ENCODE data around the gene RHBDF2.
"Not testable (repeated sequence)": the region's sequence is repeated elsewhere in the genome, so short reads cannot be mapped to it uniquely, and the experiment has no call there.

The RHBDF2 gene

DNA sequence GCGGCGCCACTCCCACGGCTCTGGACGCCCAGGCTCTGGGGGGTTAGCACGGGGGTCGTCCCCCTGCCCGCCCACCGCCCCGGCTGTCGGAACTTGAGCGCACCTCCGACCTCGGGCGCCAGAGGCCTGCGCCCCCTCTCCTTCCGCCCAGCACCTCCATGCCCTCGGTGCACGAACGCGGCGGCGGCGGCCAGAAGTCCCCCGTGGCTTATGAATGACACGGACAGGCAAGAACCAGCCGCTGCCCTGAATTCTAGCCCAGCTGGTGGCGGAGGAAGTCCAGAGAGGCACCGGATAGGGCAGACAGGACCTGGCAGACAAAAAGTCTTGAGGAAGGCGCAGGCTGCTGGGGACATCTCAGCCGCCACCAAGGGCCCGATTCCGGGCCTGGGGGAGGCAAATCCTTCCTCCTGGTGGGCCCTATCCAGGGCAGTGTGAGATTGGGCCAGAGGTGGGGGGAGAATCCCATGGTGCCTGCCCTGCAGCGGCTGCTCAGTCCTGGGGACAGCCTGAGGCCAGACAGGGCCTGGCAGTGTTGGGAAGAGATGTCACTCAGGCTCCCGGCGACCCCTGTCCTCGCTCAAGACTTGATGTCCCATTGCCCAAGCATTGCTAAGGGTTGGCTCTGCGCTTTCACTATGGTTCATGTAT is 37.2 kb upstream of the RHBDF2 start:
- no peak for DNase-seq (ENCODE audit: low read depth in 2 of 2)

DNA sequence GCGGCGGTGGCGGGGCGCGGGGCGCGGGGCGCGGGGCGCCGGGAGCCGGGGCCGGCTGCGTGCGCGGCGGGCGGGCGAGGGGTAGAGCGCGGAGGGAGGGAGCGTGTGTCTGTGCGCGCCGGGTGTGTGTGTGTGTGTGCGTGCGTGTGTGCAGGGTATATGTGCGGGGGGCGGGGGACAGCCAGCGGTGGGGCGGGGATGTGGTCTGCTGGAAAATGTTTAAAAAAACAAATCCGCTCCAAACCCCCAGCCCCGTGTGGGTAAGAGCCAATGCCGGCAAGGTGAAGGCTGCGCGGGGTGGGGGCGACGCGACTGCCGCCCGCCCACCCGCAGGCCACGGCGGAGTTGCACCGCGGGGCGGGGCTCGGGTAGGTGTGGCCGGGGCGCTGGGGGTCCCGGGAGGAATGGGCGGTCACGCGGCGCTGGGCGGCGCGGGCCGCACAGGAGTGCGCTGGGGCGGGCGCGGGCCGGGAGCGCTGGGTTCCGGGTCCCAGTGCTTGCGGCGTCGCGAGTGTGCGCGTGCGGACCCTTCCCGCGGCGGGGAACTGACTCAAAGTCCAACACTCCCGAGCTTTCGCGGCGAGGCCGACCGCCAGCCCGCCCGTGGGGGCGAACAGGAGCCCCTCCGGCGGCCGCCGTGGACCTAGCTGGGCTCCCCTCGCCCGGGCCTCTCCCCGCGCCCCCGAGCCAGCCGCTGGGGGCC is 36.5 kb upstream of the RHBDF2 start, which contains the start of gene CYGB:
Gene CYGB (minus strand): TSS at position 132 of the 703 bp plus-strand sequence. CDS start 167 bp downstream, outside the sequence.
- DNase-seq (ENCODE audit: low read depth in 2 of 2): no peak

DNA sequence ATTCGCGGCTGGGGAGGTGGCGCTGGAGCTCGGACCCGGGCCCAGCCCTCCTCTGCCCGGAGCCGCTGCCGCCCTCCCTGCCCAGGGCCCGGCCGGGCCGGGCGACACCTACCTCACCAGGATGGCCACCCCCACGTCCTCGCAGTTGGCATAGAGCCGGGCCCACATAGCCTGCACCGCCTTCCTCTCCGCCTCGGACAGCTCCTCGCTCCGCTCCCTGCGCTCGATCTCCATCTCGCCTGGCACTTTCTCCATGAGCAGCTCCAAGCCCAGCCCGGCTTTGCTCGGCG is 36.0 kb upstream of the RHBDF2 start:
- DNase-seq (ENCODE audit: low read depth in 2 of 2): no peak

DNA sequence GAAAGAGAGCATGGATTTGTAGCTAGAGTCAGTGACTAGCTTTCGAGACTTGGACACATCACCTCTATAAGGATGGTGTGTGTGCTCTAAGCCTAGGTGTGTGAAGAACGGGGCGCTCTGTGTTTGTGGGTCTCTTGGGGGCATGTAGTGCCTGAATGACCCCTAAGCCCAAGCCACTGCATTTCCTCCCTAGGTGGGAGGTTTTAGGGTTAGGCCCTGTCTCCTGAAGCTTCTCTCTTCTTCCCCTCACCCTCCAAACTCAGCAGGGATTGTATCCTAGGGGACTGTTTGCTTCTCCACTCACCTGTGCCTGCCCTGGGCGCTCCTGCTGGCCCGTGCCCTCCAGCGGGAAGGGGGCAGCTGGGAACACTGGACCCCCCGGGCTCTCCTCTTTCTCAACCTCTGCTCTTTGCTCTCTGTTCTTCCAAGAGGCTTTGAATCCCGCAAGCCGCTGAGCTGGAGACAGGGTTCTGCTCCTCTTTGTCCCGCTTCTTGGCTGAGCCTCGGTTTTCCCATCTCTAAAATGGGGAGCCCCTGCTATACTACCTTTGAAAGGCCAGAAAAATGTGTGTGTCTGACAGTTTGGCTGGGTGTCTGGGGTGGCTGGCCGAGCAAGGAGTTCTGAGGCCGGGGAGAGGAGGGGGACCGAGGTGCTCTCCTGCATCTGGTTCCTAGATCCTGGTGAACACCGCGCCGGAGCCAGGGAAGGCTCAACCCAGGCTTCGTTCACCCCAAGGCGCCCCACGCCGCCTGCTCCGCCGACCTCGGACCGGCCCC is 35.5 kb upstream of the RHBDF2 start:
- DNase-seq (ENCODE audit: low read depth in 2 of 2): no peak

DNA sequence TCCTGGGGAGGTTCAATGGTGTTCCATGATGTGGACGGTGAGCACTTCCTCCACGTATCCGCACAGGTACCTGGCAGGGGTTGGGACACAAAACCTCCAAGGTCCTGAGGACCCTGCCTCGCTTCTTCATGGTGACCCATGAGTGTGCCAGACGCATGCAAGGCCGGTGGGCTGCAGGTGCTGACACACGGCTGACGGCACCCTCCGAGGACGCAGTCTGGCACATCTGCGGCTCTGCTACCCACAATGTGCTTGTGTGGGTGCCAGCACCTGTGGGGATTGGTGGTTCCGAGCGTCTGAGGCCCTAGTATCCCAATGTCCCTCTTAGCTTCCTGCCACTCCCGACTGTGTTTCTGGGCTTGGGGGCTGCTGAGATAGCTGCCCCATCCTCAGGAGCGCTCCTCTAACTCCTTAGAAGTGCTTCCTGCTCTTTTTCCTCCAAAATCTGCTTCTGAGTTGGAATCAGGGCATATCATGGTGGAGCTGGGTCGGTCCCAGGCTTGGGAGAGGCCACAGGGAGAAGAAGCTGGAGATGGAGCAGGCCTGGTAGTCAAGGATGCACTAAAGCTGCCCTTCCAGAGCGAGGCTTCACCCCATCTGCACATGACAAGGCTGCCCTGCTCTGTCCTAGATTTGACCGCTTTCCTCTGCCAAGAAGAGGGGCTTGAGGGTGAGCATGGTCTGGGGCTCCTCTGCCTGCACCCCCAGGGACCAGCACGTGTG is 34.7 kb upstream of the RHBDF2 start:
- DNase-seq (ENCODE audit: low read depth in 2 of 2): no peak

DNA sequence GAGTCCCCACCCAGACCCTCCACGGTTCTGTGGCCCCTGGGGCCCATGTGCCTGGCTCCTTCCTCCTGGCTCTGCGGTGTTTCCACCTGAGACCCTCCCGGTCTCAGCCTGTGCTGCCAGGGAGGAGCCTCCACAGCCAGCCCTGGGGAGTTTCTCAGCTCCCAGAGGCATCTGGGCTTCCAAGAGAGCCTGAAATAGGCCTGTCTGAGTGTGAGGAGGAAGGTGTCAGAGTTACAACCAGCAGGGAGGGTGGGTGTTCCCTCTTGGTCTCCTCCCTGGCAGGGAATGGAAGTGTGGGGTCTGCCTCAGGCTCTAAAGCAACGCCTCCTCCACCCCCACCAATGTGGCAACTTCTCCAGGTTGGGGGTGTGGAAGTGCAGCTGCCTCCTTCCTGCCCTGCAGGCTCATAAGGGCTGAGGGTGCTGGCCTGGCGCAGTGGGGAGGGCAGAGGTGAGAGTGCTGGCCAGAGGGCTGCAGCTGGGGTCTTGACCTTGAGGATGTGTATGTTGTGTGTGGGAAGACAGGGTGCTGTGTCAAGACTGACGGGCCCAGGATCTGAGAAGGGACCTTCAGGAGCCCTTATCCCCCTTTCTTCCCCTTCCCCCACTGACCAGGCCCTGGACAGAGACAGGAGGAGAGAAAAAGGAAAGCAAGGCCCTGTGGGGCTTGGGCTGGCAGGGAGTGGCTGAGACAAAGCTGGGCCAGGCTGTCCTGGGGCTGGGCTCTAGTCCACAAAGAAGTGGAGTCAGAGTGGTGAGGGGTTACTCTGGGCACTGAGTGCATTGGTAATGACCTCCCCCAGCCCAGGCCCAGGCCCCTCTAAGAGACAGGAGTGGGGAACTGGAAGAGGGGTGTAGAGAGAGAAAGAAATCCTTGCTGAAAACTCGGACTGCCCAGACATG is 33.9 kb upstream of the RHBDF2 start:
- no peak for DNase-seq (ENCODE audit: low read depth in 2 of 2)

DNA sequence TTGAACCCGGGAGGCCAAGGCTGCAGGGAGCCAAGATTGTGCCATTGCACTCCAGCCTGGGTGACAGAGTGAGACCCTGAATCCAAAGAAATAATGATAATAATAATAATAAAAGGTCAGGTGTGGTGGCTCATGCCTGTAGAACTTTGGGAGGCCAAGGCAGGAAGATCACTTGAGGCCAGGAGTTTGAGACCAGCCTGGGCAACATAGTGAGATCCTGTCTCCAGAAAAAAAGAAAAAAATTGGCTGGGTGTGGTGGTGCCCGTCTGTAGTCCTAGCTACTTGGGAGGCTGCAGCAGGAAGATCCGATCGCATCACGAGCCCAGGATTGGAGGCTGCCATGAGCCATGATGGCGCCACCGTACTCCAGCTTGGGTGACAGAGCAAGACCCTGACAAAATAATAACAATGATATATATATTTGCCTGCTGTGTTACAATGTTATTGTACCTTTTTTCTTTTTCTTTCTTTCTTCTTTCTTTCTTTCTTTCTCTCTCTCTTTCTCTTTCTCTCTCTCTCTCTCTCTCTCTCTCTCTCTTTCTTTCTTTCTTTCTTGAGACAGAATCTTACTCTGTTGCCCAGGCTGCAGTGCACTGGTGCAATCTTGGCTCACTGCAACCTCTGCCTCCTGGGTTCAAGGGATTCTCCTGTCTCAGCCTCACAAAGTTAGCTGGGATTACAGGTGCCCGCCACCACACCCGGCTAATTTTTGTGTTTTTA is 32.6 kb upstream of the RHBDF2 start:
- not testable (repeated sequence) for DNase-seq (ENCODE audit: low read depth in 2 of 2)

DNA sequence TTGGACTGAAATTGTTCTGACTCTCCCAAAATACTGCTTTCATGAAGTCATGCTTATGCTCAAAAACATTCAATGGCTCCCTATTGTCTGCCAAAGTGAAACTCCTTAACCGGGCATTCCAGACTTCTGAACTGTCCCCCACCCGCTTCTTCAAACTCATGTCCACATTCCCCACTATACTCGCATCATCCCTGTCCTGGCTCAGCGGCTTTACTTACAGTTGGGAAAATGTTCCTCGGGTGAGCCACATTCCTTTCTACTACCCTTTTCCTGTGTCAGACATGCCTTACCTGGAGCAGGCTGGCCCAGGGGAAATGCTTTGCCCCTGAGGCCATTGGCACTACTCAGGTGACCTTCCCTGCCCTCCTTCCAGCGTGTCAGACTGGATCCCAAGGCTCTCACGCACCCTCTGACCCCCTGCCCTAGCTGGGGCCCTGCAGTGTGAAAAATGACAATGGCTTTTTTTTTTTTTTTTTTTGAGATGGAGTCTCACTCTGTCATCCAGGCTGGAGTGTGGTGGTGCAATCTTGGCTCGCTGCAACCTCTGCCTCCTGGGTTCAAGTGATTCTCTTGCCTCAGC is 30.9 kb upstream of the RHBDF2 start:
- no peak for DNase-seq (ENCODE audit: low read depth in 2 of 2)

DNA sequence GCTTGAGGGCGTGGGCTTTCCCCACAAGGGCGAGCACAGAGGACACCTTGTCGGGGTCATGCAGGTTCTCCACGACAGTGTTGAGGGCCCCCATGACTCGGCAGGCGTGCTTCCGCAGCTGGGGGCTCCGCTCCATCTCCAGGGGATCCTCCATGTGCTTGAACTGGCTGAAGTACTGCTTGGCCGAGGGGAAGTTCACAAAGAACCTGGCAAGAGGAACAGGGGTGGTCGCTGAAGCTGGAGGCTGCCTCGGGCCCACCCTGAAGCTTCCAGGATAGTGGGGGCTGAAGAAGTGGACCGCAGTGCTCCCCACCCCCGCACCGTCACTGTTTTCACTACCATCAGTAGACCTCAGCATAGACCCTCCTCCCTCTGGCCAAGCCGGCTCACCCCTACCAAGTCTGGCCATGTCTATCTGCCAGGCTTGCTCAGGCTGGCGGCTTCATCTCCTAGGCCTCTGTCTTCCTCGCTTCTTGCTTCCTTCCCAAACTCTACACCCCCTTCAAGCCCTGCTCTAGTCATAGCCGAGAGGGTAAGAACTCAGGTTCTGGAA is 30.3 kb upstream of the RHBDF2 start:
- no peak for DNase-seq (ENCODE audit: low read depth in 2 of 2)

DNA sequence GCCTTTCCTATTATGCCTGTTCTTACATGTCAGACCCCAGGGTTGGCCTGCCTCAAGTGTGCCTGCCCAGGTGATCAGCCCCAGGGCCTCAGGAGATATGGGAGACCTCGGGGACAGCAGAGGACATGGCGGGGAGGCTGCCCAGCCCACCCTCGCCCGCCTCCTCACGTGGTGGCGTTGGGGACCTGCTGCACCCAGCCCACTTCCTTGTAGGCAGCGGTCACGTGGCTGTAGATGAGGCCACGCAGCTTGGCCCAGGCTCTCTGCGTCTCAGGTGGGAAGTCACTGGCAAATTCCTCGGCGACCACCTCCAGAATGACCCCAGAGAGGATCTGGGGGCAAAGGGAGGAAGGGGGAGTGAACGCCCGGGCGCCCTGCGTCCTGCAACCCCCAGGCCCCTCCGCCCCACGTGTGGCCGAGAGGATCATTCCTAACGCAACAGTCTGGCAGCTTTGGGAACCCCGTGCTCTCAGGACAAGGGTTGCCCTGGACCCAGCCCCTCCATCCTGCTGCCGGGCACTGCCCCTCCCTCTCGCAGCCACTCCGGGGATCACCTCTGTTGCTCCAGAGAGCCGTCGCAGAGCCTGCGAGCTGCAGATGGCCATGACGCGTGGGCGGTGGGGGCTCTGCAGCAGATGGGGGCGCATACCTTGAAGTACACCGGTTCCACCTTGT is 29.7 kb upstream of the RHBDF2 start:
- DNase-seq (ENCODE audit: low read depth in 2 of 2): no peak

DNA sequence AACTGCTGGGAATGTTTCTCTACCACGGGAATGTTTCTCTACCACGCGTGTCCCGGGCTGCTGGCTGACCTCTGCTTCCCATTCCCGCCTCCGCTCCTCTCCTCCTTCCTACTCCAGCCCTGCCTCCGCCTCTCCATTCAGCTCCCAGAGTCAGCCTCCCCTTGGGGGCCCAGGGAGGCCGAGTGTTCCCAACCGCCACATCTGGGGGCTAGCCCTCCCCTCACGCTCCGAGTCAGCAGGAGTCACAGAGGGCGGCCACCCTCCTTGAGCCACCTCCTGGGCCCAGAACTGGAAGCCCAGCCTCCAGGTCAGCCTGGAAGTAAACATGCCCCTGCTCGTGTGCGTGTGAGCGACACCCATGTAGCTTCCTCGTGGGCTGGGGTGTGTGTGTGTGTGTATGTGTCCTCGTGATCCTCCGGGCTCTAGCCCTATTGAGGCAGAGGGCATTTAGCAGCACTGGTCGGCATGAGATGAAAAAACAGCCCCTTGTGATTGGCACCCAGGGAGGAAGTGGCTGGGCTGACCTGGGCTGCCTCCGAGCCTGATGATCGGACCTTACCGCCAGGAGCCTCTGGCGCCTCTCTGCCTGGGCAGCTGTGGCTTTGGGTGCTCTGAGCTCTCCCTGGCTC is 29.0 kb upstream of the RHBDF2 start:
- DNase-seq (ENCODE audit: low read depth in 2 of 2): no peak

DNA sequence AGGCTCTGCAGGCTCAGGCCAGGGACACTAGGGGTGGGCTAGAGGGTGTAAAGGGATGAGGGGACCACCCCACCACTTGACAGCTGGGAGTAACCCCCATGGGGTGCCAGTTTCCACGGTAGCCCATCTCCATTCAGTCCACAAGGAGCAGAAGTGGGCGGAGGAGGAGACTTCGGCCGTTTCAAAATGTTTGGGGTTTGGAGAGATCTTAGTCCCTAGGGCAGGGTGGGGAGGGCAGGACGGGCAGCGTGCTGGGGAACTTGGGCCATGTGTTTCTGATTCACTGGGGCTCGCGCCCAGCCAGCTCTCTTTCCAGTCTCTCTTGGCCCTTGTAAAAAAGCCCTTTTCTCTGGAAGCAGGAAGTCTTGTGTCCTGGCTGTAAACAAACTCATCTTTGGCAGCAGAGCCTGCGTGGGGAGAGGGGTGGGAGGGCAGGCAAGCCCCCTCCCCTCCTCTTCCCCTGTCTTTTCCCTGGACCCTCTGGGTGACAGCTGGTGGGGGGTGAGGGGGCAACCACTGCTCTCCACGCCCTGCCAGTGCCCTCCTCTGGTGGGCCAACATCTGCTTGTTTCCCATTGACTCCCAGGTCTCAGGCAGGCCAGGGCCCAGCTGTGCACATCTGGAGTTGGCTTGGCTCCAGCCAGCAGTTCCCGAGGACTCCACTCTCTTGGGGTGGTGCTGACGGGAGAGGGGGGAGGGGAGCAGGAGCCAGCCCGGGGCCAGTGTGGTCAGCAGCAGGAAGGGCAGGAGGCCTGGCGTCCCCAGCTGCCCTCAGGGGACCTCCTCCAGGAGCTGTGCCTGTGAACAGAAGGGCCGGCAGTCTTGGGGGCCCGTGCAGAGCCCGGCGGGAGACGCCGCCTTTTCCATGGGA is 28.2 kb upstream of the RHBDF2 start:
- DNase-seq (ENCODE audit: low read depth in 2 of 2): no peak

DNA sequence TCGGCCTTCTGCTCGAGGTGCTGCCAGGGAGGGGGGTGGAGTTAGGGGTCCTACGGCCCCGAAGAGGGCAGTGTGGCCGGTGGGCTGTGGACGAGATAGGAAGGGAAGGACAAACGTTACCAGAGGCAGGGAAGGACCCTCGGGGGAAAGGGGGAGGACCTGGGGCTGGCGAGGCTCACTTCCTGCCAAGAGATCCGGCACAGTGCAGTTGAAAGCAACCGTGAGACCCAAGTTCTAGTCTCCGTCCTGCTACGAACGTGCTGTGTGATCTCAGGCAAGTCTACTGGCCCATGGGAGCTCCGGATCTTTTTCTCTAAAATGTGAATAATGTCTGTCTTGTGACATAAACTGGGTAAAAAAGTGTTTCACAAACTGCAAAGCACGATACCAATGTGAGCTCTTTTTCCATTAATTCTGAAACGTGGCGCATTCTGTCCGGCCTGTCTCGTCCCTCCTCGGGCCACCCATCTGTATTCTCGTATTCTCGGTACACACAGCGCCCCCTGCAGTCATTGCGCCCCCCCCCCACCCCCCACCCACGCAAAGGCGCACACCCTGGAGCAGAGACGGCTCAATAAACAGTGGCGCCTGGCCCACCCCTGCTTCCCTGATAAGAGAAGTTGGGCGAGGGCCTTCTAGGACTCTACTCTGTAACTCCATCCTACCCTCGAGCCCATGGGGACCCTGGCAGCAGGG is 27.5 kb upstream of the RHBDF2 start:
- no peak for DNase-seq (ENCODE audit: low read depth in 2 of 2)

DNA sequence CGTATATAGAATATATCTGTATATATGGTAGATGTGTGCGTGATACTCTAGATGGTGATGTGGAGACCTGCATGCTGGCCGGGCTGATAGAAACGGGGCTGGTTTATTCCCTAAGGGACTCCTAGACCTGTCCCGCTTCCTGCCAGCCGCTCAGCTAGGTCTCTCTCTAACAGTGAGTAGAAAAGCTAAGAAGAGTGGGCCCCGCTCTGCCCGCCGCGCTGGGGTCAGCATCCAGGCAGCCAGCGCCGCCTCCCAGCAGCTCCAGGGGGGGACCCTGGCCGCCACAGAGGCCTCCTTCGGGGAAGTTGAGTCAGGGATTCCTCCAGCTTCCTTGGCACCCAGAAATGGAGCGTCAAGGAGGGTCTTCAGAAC is 26.9 kb upstream of the RHBDF2 start:
- no peak for DNase-seq (ENCODE audit: low read depth in 2 of 2)

DNA sequence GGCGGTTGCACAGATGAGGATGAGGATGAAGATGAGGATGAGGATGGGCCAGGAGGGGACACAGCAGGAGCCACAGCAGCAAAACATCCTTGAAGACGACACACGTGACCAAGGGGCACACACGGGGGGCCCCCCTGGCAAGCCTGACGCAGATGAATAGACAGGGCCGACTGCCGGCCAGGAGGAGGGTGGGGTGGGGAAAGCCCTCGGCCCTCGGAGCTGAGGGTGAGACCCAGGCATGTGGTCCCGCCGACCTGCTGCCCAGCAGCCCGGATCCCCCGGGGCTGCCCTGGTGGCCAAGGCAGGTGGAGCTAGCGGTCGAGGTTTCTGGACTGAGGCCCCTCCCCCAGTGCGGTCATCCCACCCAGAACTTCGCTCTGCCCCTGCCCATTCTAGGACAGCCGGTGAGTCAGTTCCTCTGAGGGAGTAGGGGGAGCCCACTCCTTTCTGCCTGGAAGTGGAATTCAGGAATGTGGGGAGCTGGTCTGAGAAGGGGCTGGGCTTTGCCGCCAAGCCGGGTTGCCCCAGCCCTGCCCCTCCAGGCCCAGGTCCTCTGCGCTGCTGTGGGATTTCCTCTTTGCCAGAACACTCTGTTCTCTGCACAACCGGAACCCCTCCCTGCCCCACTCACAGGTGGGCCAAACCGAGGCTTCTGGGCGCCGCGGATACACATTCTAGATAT is 26.3 kb upstream of the RHBDF2 start:
- no peak for DNase-seq (ENCODE audit: low read depth in 2 of 2)

DNA sequence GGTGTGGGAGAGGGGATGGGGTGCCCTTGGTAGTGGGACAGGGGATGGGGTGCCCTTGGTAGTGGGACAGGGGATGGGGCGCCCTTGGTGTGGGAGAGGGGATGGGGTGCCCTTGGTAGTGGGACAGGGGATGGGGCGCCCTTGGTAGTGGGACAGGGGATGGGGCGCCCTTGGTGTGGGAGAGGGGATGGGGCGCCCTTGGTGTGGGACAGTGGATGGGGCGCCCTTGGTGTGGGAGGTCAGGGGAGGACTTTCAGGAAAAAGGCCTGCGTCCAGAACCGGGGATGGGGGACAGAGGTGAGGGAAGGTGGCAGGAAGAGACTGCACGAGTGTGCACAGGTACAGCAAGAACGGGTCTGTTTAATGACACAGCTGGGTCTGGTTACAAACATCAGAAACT is 25.8 kb upstream of the RHBDF2 start:
- DNase-seq (ENCODE audit: low read depth in 2 of 2): not testable (repeated sequence)

DNA sequence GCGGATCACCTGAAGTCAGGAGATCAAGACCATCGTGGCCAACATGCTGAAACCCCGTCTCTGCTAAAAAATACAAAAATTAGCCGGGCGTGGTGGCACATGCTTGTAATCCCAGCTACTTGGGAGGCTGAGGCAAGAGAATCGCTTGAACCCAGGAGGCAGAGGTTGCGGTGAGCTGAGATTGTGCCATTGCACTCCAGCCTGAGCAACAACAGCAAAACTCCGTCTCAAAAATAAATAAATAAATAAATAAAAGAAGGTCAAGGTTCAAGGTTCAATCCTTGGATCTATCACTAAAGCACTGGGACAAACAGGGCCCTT is 24.2 kb upstream of the RHBDF2 start:
- DNase-seq (ENCODE audit: low read depth in 2 of 2): not testable (repeated sequence)

All from stimulated activated CD4-positive, alpha-beta T cell treated with anti-CD3 and anti-CD28 coated beads, Interleukin-1b, Interleukin-23, amount 100 ng/mL, for 4 hours (primary cell).